SK-N-SH (cell line): ENCODE data around the gene PRKAB1. TPM values are rescaled to one million over a fixed set of nuclear protein-coding genes. Genes with fewer than 3 reads are reported as not detected.

Source experiments
- CTCF ChIA-PET: fragments of 300-600, 350-600 bp; formaldehyde crosslinking; extraction: SDS; loops from one replicate; lab custom pipeline; 2021; lab: Yijun Ruan, JAX
- POLR2A ChIA-PET: fragments of 350-600 bp; sonication (Branson Sonifier 250); formaldehyde crosslinking; extraction: SDS; loops from one replicate; lab custom pipeline; 2020; ENCODE audit warnings: antibody characterized with exemption, inconsistent platforms; lab: Yijun Ruan, JAX
- DNase-seq: peaks from one replicate; pipeline ENCODE4 v3.0.0; 2012
- H2AFZ ChIP-seq: fragments of 200-600 bp; sonication (generic); 2 replicates; pipeline ENCODE4 v1.8.1; 2016; ENCODE audit warnings: antibody characterized with exemption, mild to moderate bottlenecking, low read depth
- H3F3A ChIP-seq: fragments of 200-600 bp; sonication (generic); replicated peaks from 2 replicates; pipeline ENCODE3; 2016; ENCODE audit warnings: antibody characterized with exemption, mild to moderate bottlenecking; ENCODE audit not compliant: insufficient read depth
- H3K27ac ChIP-seq, 2 experiments: fragments of 200-500 bp in 1 of 2; fragments of 200-600 bp in 1 of 2; sonication (Bioruptor generic) in 1 of 2; sonication (generic), shearing (Covaris generic) in 1 of 2; 2 replicates each; pipeline versions ENCODE4 v1.5.1 to v1.6.1; 2014 to 2016; ENCODE audit warnings: low read depth in 2 of 2, inconsistent platforms in 1 of 2, low read length in 1 of 2, mild to moderate bottlenecking in 1 of 2, mixed read lengths in 1 of 2
- H3K27me3 ChIP-seq: fragments of 200-600 bp; sonication (generic), shearing (Covaris generic); 2 replicates; pipeline ENCODE4 v1.6.1; 2016; ENCODE audit warnings: mixed run types; ENCODE audit not compliant: insufficient read depth
- H3K36me3 ChIP-seq, 2 experiments: fragments of 200-500 bp in 1 of 2; fragments of 200-600 bp in 1 of 2; sonication (Bioruptor generic) in 1 of 2; sonication (generic) in 1 of 2; replicated peaks in 1 of 2; 2 replicates each; pipeline versions ENCODE3 to v1.5.1; 2014 to 2016; ENCODE audit warnings: low read length in 1 of 2, mild to moderate bottlenecking in 1 of 2; ENCODE audit not compliant: insufficient read depth in 2 of 2, control insufficient read depth in 1 of 2
- H3K4me1 ChIP-seq, 2 experiments: fragments of 200-500 bp in 1 of 2; fragments of 200-600 bp in 1 of 2; sonication (Bioruptor generic) in 1 of 2; sonication (generic), shearing (Covaris generic) in 1 of 2; 2 replicates each; pipeline versions ENCODE4 v1.5.1 to v1.6.1; 2014 to 2016; ENCODE audit warnings: low read depth in 1 of 2, low read length in 1 of 2, mixed run types in 1 of 2; ENCODE audit not compliant: insufficient read depth in 2 of 2, control insufficient read depth in 1 of 2
- H3K4me2 ChIP-seq: fragments of 200-600 bp; sonication (generic), shearing (Covaris generic); 2 replicates; pipeline ENCODE4 v1.6.1; 2017; ENCODE audit warnings: mixed run types
- H3K4me3 ChIP-seq, 2 experiments: fragments of 200-500 bp in 1 of 2; fragments of 200-600 bp in 1 of 2; sonication (Bioruptor generic) in 1 of 2; sonication (generic), shearing (Covaris generic) in 1 of 2; 2 replicates each; pipeline versions ENCODE4 v1.5.1 to v1.8.1; 2014 to 2016; ENCODE audit warnings: low read depth in 2 of 2, inconsistent platforms in 1 of 2, low read length in 1 of 2, mild to moderate bottlenecking in 1 of 2, mixed read lengths in 1 of 2, moderate library complexity in 1 of 2
- H3K79me2 ChIP-seq: fragments of 200-600 bp; sonication (generic); 2 replicates; pipeline ENCODE4 v1.8.1; 2017; ENCODE audit warnings: mild to moderate bottlenecking; ENCODE audit not compliant: insufficient read depth
- H3K9ac ChIP-seq: fragments of 200-600 bp; sonication (generic); 2 replicates; pipeline ENCODE4 v1.6.1; 2017; ENCODE audit warnings: mixed run types
- H3K9me2 ChIP-seq: fragments of 200-600 bp; sonication (generic); 2 replicates; pipeline ENCODE4 v1.6.1; 2017; ENCODE audit warnings: mixed run types
- H3K9me3 ChIP-seq: fragments of 200-600 bp; sonication (generic); 2 replicates; pipeline ENCODE4 v1.6.1; 2017; ENCODE audit warnings: mixed run types, mild to moderate bottlenecking, moderate library complexity
- H4K20me1 ChIP-seq: fragments of 200-600 bp; sonication (generic); 2 replicates; pipeline ENCODE4 v1.6.1; 2017; ENCODE audit warnings: mild to moderate bottlenecking, mixed run types; ENCODE audit not compliant: insufficient read depth
- CHD2 ChIP-seq: fragments of 150-350 bp; IDR thresholded peaks from 2 replicates; pipeline ENCODE4 v1.6.1; 2018; ENCODE audit warnings: low read length; ENCODE audit not compliant: partially characterized antibody
- ELF1 ChIP-seq: IDR thresholded peaks from 2 replicates; pipeline ENCODE4 v1.4.0; 2012
- EP300 ChIP-seq, 2 experiments: IDR thresholded peaks; 2 replicates each; pipeline versions ENCODE4 v1.4.0 to v1.6.1; 2012; ENCODE audit warnings: borderline replicate concordance in 1 of 2, low read depth in 1 of 2, low read length in 1 of 2
- FOSL2 ChIP-seq: IDR thresholded peaks from 2 replicates; pipeline ENCODE4 v1.4.0; 2012; ENCODE audit warnings: low read depth, mild to moderate bottlenecking, moderate library complexity, borderline replicate concordance
- FOXJ3 ChIP-seq: sonication (generic); formaldehyde crosslinking; IDR thresholded peaks from 2 replicates; pipeline ENCODE4 v1.5.1; 2020; ENCODE audit warnings: mild to moderate bottlenecking, missing genetic modification reagents
- GABPA ChIP-seq: IDR thresholded peaks from 2 replicates; pipeline ENCODE4 v1.4.0; 2012; ENCODE audit warnings: low read depth, mild to moderate bottlenecking
- JUND ChIP-seq: IDR thresholded peaks from 2 replicates; pipeline ENCODE4 v1.4.0; 2012
- NRF1 ChIP-seq: IDR thresholded peaks from 2 replicates; pipeline ENCODE4 v1.6.1; 2012; ENCODE audit warnings: low read depth, mild to moderate bottlenecking, low read length
- POLR2AphosphoS5 ChIP-seq: IDR thresholded peaks from 2 replicates; pipeline ENCODE4 v1.6.1; 2012; ENCODE audit warnings: low read depth, low read length
- RAD21 ChIP-seq: IDR thresholded peaks from 2 replicates; pipeline ENCODE4 v1.6.1; 2012; ENCODE audit warnings: mild to moderate bottlenecking, low read length
- RCOR1 ChIP-seq: fragments of 150-350 bp; IDR thresholded peaks from 2 replicates; pipeline ENCODE4 v1.6.1; 2017; ENCODE audit warnings: antibody characterized with exemption, low read length
- SMC3 ChIP-seq: IDR thresholded peaks from 2 replicates; pipeline ENCODE4 v1.6.1; 2012; ENCODE audit warnings: low read depth, low read length, improper control_type of control experiment
- TAF1 ChIP-seq: IDR thresholded peaks from 2 replicates; pipeline ENCODE4 v1.6.1; 2012; ENCODE audit warnings: low read depth, mild to moderate bottlenecking, low read length, moderate library complexity, borderline replicate concordance
- TCF12 ChIP-seq: IDR thresholded peaks from 2 replicates; pipeline ENCODE4 v1.4.0; 2012
- TEAD4 ChIP-seq: IDR thresholded peaks from 2 replicates; pipeline ENCODE4 v1.4.0; 2012; ENCODE audit warnings: mild to moderate bottlenecking, borderline replicate concordance; ENCODE audit not compliant: insufficient read depth
- YY1 ChIP-seq: IDR thresholded peaks from 2 replicates; pipeline ENCODE4 v1.4.0; 2012; ENCODE audit warnings: low read depth, mild to moderate bottlenecking
- WGBS: methylation state at CpG from one replicate; pipeline ENCODE4 v1.1.6; 2017; ENCODE audit warnings: low lambda C conversion rate; 5-methylcytosine and 5-hydroxymethylcytosine counted together
- polyA plus RNA-seq, 3 experiments: library from polyadenylated mRNA; depleted of rRNA; stranded (reverse); fragments of >200 nt; gene quantifications; 2 replicates each; pipeline ENCODE4 v1.2.3, GENCODE V29; 2012
- TF ChIP-seq, protein P1 (sequence below): fragments of 150-350 bp; IDR thresholded peaks from 2 replicates; pipeline ENCODE4 v1.6.1; 2017; ENCODE audit warnings: antibody characterized with exemption, low read length, low read depth, borderline replicate concordance
- TF ChIP-seq, protein P2 (sequence below): IDR thresholded peaks from 2 replicates; pipeline ENCODE4 v1.4.0; 2012; ENCODE audit warnings: low read depth, borderline replicate concordance
- TF ChIP-seq, protein P3 (sequence below): IDR thresholded peaks from 2 replicates; pipeline ENCODE4; 2012
- TF ChIP-seq, protein P4 (sequence below): fragments of 200-600 bp; sonication (generic); IDR thresholded peaks from 2 replicates; pipeline ENCODE4 v1.6.1; 2017; ENCODE audit warnings: antibody characterized with exemption, mild to moderate bottlenecking, moderate library complexity

The PRKAB1 gene
- polyA plus RNA-seq, 1 of the 3 experiments (the other 2 are of a cell fraction) = 28.9 TPM

DNA sequence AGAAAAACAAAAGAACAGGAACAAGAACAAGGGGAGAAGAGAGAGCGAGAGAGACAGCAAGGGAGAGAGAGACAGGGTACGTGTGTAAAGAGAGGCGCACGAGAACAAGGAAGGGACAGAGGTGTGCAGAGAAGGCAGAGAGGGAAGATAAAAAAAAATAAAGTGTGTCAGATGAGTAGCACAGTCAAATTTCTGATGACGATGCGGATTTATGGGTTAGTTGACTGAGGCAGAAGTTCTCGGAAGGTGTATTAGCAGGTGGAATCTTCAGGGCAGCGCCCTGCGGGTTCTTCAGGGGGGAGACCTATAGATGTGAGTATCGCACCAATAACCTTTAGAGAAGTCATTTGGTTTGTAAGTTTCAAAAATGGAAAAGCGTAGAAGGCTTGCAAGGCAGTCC lies 44.8 kb downstream of the PRKAB1 start:
- Histone ChIP-seq H3K27me3 (no peaks in the 10 kb centered on the region), H2AFZ (no peak overlapping the region), H3K27ac (no peak overlapping the region), H3K79me2 (no peaks in the 10 kb centered on the region), H3K9me2 (no peaks in the 10 kb centered on the region), H3K36me3 (peaks cover 16 to 23% of the 10 kb centered on the region in 2 experiments), H3K4me1 (0 out of 4 replicates have a peak, but pooled peaks cover 0 to 4% of the 10 kb centered on the region in 2 experiments), H3K4me3 (no peak overlapping the region), H3K4me2 (no peak overlapping the region), H3K9me3 (no peaks in the 10 kb centered on the region), H3F3A (no peaks in the 10 kb centered on the region), H4K20me1 (no peaks in the 10 kb centered on the region), H3K9ac (no peak overlapping the region)
- CTCF ChIA-PET = interaction anchor here (1.0 to 3.0 kb wide), 3 partner anchors 10 to 68 kb away, joined by 3 to 11 read pairs (median 8); no protein-coding TSS in a partner anchor
- TF ChIP-seq FOXJ3 (CRISPR knock-in tag) (no peak), NRF1 (no peak), FOSL2 (no peak), TAF1 (no peak), GABPA (no peak), POLR2AphosphoS5 (no peak), EP300 (IDR thresholded peaks at IDR 0.05; ENCODE audit: borderline replicate concordance in 1 of 2, low read depth in 1 of 2, low read length in 1 of 2) (no peak), YY1 (no peak)
- TF ChIP-seq, protein P1, sequence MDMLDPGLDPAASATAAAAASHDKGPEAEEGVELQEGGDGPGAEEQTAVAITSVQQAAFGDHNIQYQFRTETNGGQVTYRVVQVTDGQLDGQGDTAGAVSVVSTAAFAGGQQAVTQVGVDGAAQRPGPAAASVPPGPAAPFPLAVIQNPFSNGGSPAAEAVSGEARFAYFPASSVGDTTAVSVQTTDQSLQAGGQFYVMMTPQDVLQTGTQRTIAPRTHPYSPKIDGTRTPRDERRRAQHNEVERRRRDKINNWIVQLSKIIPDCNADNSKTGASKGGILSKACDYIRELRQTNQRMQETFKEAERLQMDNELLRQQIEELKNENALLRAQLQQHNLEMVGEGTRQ = no peak
- TF ChIP-seq, protein P2, sequence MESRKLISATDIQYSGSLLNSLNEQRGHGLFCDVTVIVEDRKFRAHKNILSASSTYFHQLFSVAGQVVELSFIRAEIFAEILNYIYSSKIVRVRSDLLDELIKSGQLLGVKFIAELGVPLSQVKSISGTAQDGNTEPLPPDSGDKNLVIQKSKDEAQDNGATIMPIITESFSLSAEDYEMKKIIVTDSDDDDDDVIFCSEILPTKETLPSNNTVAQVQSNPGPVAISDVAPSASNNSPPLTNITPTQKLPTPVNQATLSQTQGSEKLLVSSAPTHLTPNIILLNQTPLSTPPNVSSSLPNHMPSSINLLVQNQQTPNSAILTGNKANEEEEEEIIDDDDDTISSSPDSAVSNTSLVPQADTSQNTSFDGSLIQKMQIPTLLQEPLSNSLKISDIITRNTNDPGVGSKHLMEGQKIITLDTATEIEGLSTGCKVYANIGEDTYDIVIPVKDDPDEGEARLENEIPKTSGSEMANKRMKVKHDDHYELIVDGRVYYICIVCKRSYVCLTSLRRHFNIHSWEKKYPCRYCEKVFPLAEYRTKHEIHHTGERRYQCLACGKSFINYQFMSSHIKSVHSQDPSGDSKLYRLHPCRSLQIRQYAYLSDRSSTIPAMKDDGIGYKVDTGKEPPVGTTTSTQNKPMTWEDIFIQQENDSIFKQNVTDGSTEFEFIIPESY = no peak
- TF ChIP-seq, protein P3, sequence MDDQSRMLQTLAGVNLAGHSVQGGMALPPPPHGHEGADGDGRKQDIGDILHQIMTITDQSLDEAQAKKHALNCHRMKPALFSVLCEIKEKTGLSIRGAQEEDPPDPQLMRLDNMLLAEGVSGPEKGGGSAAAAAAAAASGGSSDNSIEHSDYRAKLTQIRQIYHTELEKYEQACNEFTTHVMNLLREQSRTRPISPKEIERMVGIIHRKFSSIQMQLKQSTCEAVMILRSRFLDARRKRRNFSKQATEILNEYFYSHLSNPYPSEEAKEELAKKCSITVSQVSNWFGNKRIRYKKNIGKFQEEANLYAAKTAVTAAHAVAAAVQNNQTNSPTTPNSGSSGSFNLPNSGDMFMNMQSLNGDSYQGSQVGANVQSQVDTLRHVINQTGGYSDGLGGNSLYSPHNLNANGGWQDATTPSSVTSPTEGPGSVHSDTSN = no peak
- WGBS = 99% methylated on average over 11 of the region's 11 CpGs
- DNase-seq = no peak
- POLR2A ChIA-PET = no interaction called here

DNA sequence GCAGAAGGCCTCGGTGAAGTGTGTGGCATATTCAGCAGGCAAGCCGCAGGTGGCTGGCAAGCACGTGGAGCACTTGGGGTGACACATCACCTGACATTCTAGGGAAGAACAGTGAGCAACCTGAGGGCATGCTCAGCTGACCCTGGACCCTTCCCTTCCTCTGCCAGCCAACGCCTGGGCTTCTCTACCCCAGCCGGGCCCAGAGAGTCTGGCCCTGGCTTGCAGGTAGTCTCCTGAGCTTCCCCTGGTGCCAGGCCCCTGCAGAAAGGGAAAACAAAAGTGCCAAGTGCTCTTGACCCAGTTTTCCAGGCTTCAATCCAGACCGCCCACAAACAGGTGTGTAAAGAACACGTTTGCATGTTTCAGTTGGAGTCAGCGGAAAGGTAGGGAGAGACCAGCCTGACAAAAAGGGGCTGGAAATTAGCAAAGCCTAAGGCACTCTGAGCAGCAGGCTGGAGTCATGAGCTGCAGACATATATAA lies 45.7 kb downstream of the PRKAB1 start:
- Histone ChIP-seq H3K27ac (no peak overlapping the region), H3K4me3 (no peak overlapping the region), H3F3A (no peaks in the 10 kb centered on the region), H2AFZ (no peak overlapping the region), H3K9ac (no peak overlapping the region), H3K4me2 (no peak overlapping the region), H3K9me2 (no peaks in the 10 kb centered on the region), H3K4me1 (0 out of 4 replicates have a peak, but pooled peaks cover 0 to 4% of the 10 kb centered on the region in 2 experiments), H3K9me3 (no peaks in the 10 kb centered on the region), H3K79me2 (no peaks in the 10 kb centered on the region), H4K20me1 (no peaks in the 10 kb centered on the region), H3K36me3 (peaks cover 16 to 23% of the 10 kb centered on the region in 2 experiments), H3K27me3 (no peaks in the 10 kb centered on the region)
- ChIA-PET POLR2A (no interaction called here), CTCF (interaction anchor here (1.3 kb wide), 2 partner anchors 12 to 19 kb away, joined by 3 read pairs; no protein-coding TSS in a partner anchor)
- no peak for DNase-seq
- WGBS = 95% methylated on average over 4 of the region's 8 CpGs
- no peak for TF ChIP-seq JUND
- TF ChIP-seq FOSL2 = no peak
- no peak for TF ChIP-seq RAD21
- TF ChIP-seq, protein P4, sequence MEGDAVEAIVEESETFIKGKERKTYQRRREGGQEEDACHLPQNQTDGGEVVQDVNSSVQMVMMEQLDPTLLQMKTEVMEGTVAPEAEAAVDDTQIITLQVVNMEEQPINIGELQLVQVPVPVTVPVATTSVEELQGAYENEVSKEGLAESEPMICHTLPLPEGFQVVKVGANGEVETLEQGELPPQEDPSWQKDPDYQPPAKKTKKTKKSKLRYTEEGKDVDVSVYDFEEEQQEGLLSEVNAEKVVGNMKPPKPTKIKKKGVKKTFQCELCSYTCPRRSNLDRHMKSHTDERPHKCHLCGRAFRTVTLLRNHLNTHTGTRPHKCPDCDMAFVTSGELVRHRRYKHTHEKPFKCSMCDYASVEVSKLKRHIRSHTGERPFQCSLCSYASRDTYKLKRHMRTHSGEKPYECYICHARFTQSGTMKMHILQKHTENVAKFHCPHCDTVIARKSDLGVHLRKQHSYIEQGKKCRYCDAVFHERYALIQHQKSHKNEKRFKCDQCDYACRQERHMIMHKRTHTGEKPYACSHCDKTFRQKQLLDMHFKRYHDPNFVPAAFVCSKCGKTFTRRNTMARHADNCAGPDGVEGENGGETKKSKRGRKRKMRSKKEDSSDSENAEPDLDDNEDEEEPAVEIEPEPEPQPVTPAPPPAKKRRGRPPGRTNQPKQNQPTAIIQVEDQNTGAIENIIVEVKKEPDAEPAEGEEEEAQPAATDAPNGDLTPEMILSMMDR = no peak
- no peak for TF ChIP-seq ELF1
- no peak for TF ChIP-seq CHD2
- TF ChIP-seq FOXJ3 (CRISPR knock-in tag) = no peak
- no peak for TF ChIP-seq SMC3
- no peak for TF ChIP-seq EP300 (IDR thresholded peaks at IDR 0.05; ENCODE audit: borderline replicate concordance in 1 of 2, low read depth in 1 of 2, low read length in 1 of 2)
- TF ChIP-seq TEAD4 = no peak
- no peak for TF ChIP-seq RCOR1
- TF ChIP-seq, protein P1 = no peak
- no peak for TF ChIP-seq TCF12
- TF ChIP-seq NRF1 = no peak
